GM20431 (cell line): ENCODE measurements around the gene EIF4G1.
"Not testable (repeated sequence)": the region's sequence is repeated elsewhere in the genome, so short reads cannot be mapped to it uniquely, and the experiment has no call there.

Experiments used
- in situ Hi-C: fragments of 300-500 bp; cut with MseI, MboI; formaldehyde crosslinking; loops from one replicate; pipeline ENCODE4 v1.15.0; 2020; ENCODE audit warnings: low sequenced_read_pairs; ENCODE audit not compliant: unreplicated experiment

EIF4G1 gene

GRCh38 chr3:184314363-184314699, at the start of gene EIF4G1:
TSS of gene EIF4G1 (plus strand) at chr3:184314606. CDS start at chr3:184315797, 1,191 bp downstream.
- in situ Hi-C loops: no loop called here

GRCh38 chr3:184267249-184267648, 47.2 kb upstream of the EIF4G1 start:
- in situ Hi-C loops: not testable (repeated sequence)

GRCh38 chr3:184272269-184272668, 42.1 kb upstream of the EIF4G1 start:
- in situ Hi-C loops: no loop called here

- in situ Hi-C loops: no loop called here
These were observed 39.1 kb upstream of the EIF4G1 start for GRCh38 chr3:184275381-184275701.

- in situ Hi-C loops: no loop called here
These were observed 38.2 kb upstream of the EIF4G1 start, which contains the start of gene ECE2 for GRCh38 chr3:184275961-184276910. TSS of gene ECE2 (plus strand) at chr3:184276022. CDS start at chr3:184276154, 132 bp downstream.

GRCh38 chr3:184277366-184277765, 37.0 kb upstream of the EIF4G1 start:
- in situ Hi-C loops: no loop called here

- in situ Hi-C loops: loop anchor here (10.0 kb wide), 1 partner anchor 388 kb away; no protein-coding TSS in a partner anchor
These were observed 31.5 kb upstream of the EIF4G1 start for GRCh38 chr3:184282941-184283340.

- in situ Hi-C loops: loop anchor here (10.0 kb wide), 1 partner anchor 389 kb away; no protein-coding TSS in a partner anchor
These were observed 30.7 kb upstream of the EIF4G1 start for GRCh38 chr3:184283681-184284080.

GRCh38 chr3:184284696-184285095, 29.7 kb upstream of the EIF4G1 start:
- in situ Hi-C loops: loop anchor here (10.0 kb wide), 1 partner anchor 390 kb away; no protein-coding TSS in a partner anchor

GRCh38 chr3:184289426-184289938, 24.9 kb upstream of the EIF4G1 start:
- in situ Hi-C loops: loop anchor here (10.0 kb wide), 1 partner anchor 395 kb away; no protein-coding TSS in a partner anchor

- in situ Hi-C loops: no loop called here
These were observed 24.1 kb upstream of the EIF4G1 start for GRCh38 chr3:184290331-184290730.

- in situ Hi-C loops: no loop called here
These were observed 23.2 kb upstream of the EIF4G1 start for GRCh38 chr3:184291044-184291737.

- in situ Hi-C loops: no loop called here
These were observed 22.5 kb upstream of the EIF4G1 start for GRCh38 chr3:184291738-184292445.

- in situ Hi-C loops: no loop called here
These were observed 18.6 kb upstream of the EIF4G1 start for GRCh38 chr3:184295771-184296170.

GRCh38 chr3:184296616-184297015, 17.8 kb upstream of the EIF4G1 start:
- in situ Hi-C loops: no loop called here

GRCh38 chr3:184298759-184299487, 15.5 kb upstream of the EIF4G1 start, which contains the start of gene PSMD2:
TSS of gene PSMD2 (plus strand) at chr3:184299241. CDS start at chr3:184299267, 26 bp downstream.
- in situ Hi-C loops: no loop called here

- in situ Hi-C loops: no loop called here
These were observed 14.7 kb upstream of the EIF4G1 start for GRCh38 chr3:184299488-184300377.

- in situ Hi-C loops: no loop called here
These were observed 14.1 kb upstream of the EIF4G1 start for GRCh38 chr3:184300378-184300720.

GRCh38 chr3:184305577-184305976, 8.8 kb upstream of the EIF4G1 start:
- in situ Hi-C loops: no loop called here
